Neural cell (in vitro differentiated cells): Measurements from ENCODE around the gene GP2. TPM values are rescaled to one million over a fixed set of nuclear protein-coding genes. Genes with fewer than 3 reads are reported as not detected.

Experiments
- H2AFZ ChIP-seq: fragments of 200-600, 300-800 bp; sonication (generic), shearing (Covaris generic); 2 replicates; pipeline ENCODE4 v1.6.0; 2014; ENCODE audit warnings: low read depth, mild to moderate bottlenecking, antibody characterized with exemption, low read length, moderate library complexity
- H3F3A ChIP-seq: fragments of 200-600 bp; shearing (Covaris generic); 2 replicates; pipeline ENCODE4 v1.6.1; 2016; ENCODE audit warnings: mild to moderate bottlenecking, moderate library complexity, mixed read lengths, antibody characterized with exemption, low read length; ENCODE audit not compliant: insufficient read depth, poor library complexity, severe bottlenecking
- H3K27ac ChIP-seq: fragments of 200-600, 300-800 bp; sonication (generic), shearing (Covaris generic); 2 replicates; pipeline ENCODE4 v1.5.1; 2014; ENCODE audit warnings: mild to moderate bottlenecking, low read length, moderate library complexity
- H3K27me3 ChIP-seq: fragments of 300-800, 200-600 bp; sonication (generic), shearing (Covaris generic); 2 replicates; pipeline ENCODE4 v1.6.0; 2014; ENCODE audit warnings: mild to moderate bottlenecking, low read depth, low read length, moderate library complexity; ENCODE audit not compliant: insufficient read depth
- H3K36me3 ChIP-seq: fragments of 300-800, 200-600 bp; sonication (generic), shearing (Covaris generic); 2 replicates; pipeline ENCODE4 v1.5.1; 2014; ENCODE audit warnings: mild to moderate bottlenecking, antibody characterized with exemption, low read length, moderate library complexity; ENCODE audit not compliant: insufficient read depth
- H3K4me2 ChIP-seq: fragments of 300-800, 200-600 bp; sonication (generic), shearing (Covaris generic); 2 replicates; pipeline ENCODE4 v1.6.0; 2014; ENCODE audit warnings: mild to moderate bottlenecking, low read length
- H3K4me3 ChIP-seq: fragments of 300-800, 200-600 bp; sonication (generic), shearing (Covaris generic); 2 replicates; pipeline ENCODE4 v1.5.1; 2014; ENCODE audit warnings: mild to moderate bottlenecking, low read length, moderate library complexity
- H3K79me2 ChIP-seq: fragments of 200-600 bp; shearing (Covaris generic); replicated peaks from 2 replicates; pipeline ENCODE4 v1.6.0; 2014; ENCODE audit warnings: mild to moderate bottlenecking, low read length, moderate library complexity; ENCODE audit not compliant: insufficient read depth
- H3K9ac ChIP-seq: fragments of 300-800, 200-600 bp; sonication (generic), shearing (Covaris generic); 2 replicates; pipeline ENCODE4 v1.6.1; 2016; ENCODE audit warnings: mild to moderate bottlenecking, low read length, mixed read lengths
- H3K9me2 ChIP-seq: fragments of 200-600 bp; shearing (Covaris generic); 2 replicates; pipeline ENCODE4 v1.6.1; 2016; ENCODE audit warnings: mild to moderate bottlenecking, low read length, mixed read lengths; ENCODE audit not compliant: insufficient read depth
- H3K9me3 ChIP-seq: fragments of 200-600, 300-800 bp; sonication (generic), shearing (Covaris generic); 2 replicates; pipeline ENCODE4 v1.6.1; 2016; ENCODE audit warnings: mild to moderate bottlenecking, mixed run types, low read length, moderate library complexity, mixed read lengths
- H4K20me1 ChIP-seq: fragments of 200-600 bp; shearing (Covaris generic); 2 replicates; pipeline ENCODE4 v1.6.1; 2016; ENCODE audit warnings: mild to moderate bottlenecking, mixed run types; ENCODE audit not compliant: insufficient read depth
- CTCF ChIP-seq: fragments of 450-650 bp; IDR thresholded peaks from 2 replicates; pipeline ENCODE4 v1.5.1; 2014; ENCODE audit warnings: antibody characterized with exemption, mild to moderate bottlenecking, moderate library complexity; ENCODE audit not compliant: poor library complexity, severe bottlenecking
- EP300 ChIP-seq: fragments of 450-650 bp; conservative IDR thresholded peaks from 2 replicates; pipeline ENCODE4 v1.6.1; 2014; ENCODE audit warnings: antibody characterized with exemption, mild to moderate bottlenecking, moderate library complexity; ENCODE audit not compliant: poor library complexity, severe bottlenecking
- EZH2 ChIP-seq: fragments of 200-600, 300-800 bp; shearing (Covaris generic), sonication (generic); IDR thresholded peaks from 2 replicates; pipeline ENCODE4 v1.6.1; 2014; ENCODE audit warnings: antibody characterized with exemption, low read length, borderline replicate concordance, mild to moderate bottlenecking; ENCODE audit not compliant: insufficient read depth, poor library complexity, severe bottlenecking
- MXI1 ChIP-seq: fragments of 450-650 bp; conservative IDR thresholded peaks from 2 replicates; pipeline ENCODE4 v1.6.1; 2014; ENCODE audit warnings: antibody characterized with exemption, mild to moderate bottlenecking; ENCODE audit not compliant: poor library complexity, severe bottlenecking
- POLR2AphosphoS5 ChIP-seq: IDR thresholded peaks from 2 replicates; pipeline ENCODE4 v1.6.1; 2012
- RAD21 ChIP-seq: fragments of 450-650 bp; conservative IDR thresholded peaks from 2 replicates; pipeline ENCODE4 v1.6.1; 2014; ENCODE audit warnings: antibody characterized with exemption, mild to moderate bottlenecking, moderate library complexity
- SMC3 ChIP-seq: fragments of 450-650 bp; conservative IDR thresholded peaks from 2 replicates; pipeline ENCODE4 v1.6.1; 2014; ENCODE audit warnings: antibody characterized with exemption, mild to moderate bottlenecking, moderate library complexity; ENCODE audit not compliant: poor library complexity
- TAF1 ChIP-seq: IDR thresholded peaks from 2 replicates; pipeline ENCODE4 v1.6.1; 2012; ENCODE audit warnings: low read depth
- polyA plus RNA-seq: library from polyadenylated mRNA; depleted of rRNA; stranded (reverse); fragments of >200 nt; gene quantifications from 2 replicates; pipeline ENCODE4 v1.2.3, GENCODE V29; 2014
- TF ChIP-seq, protein P1 (sequence below): IDR thresholded peaks from 2 replicates; pipeline ENCODE4 v1.6.1; 2012; ENCODE audit warnings: borderline replicate concordance

GP2 gene
- polyA plus RNA-seq, 1 donor from 2014 or later = not detected

DNA sequence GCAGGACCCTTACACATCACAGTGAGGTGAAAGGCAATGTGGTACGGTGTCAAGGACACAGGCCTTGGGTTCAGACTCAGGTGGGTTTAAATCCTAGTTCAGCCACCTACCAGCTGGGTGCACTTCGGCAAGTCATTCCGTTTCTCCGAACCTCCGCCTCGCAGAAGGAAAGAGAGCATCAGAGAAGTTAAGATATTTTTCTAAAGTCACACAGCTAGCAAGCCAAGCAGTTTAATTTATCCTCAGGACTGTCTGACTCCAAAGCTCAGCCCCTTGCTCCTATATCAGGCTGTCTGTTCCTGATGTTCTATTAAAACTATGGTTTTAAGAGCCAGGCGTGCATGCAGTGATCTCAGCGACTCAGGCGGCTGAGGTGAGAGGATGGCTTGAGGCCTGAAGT, 65.1 kb downstream of the GP2 start:
- no peaks in the 10 kb centered on the region for H3K27me3 ChIP-seq
- no peaks in the 10 kb centered on the region for H3K36me3 ChIP-seq
- no peak overlapping the region for H3K4me3 ChIP-seq
- H4K20me1 ChIP-seq = no peaks in the 10 kb centered on the region
- no peaks in the 10 kb centered on the region for H3K9me2 ChIP-seq
- no peaks in the 10 kb centered on the region for H3K79me2 ChIP-seq
- no peak overlapping the region for H3K27ac ChIP-seq
- H2AFZ ChIP-seq = no peak overlapping the region
- H3K4me2 ChIP-seq = no peak overlapping the region
- no peak for TF ChIP-seq CTCF
- TF ChIP-seq POLR2AphosphoS5 = no peak
- TF ChIP-seq EP300 = no peak
- TF ChIP-seq SMC3 = no peak
- TF ChIP-seq MXI1 = no peak
- H3K9me3 ChIP-seq = no peaks in the 10 kb centered on the region
- H3K9ac ChIP-seq = no peak overlapping the region
- no peaks in the 10 kb centered on the region for H3F3A ChIP-seq

GRCh38 chr16:20260215-20261009, 66.9 kb downstream of the GP2 start:
- H3K9me2 ChIP-seq = no peaks in the 10 kb centered on the region
- no peak overlapping the region for H3K4me3 ChIP-seq
- H3K9ac ChIP-seq = no peak overlapping the region
- H3K9me3 ChIP-seq = no peaks in the 10 kb centered on the region
- no peak overlapping the region for H2AFZ ChIP-seq
- H3F3A ChIP-seq = no peaks in the 10 kb centered on the region
- no peaks in the 10 kb centered on the region for H3K27me3 ChIP-seq
- no peak overlapping the region for H3K4me2 ChIP-seq
- no peaks in the 10 kb centered on the region for H4K20me1 ChIP-seq
- H3K36me3 ChIP-seq = no peaks in the 10 kb centered on the region
- no peak for TF ChIP-seq EP300
- TF ChIP-seq SMC3 = no peak
- TF ChIP-seq EZH2 = no peak
- TF ChIP-seq TAF1 = no peak
- no peak for TF ChIP-seq CTCF
- TF ChIP-seq POLR2AphosphoS5 = no peak
- TF ChIP-seq, protein P1, sequence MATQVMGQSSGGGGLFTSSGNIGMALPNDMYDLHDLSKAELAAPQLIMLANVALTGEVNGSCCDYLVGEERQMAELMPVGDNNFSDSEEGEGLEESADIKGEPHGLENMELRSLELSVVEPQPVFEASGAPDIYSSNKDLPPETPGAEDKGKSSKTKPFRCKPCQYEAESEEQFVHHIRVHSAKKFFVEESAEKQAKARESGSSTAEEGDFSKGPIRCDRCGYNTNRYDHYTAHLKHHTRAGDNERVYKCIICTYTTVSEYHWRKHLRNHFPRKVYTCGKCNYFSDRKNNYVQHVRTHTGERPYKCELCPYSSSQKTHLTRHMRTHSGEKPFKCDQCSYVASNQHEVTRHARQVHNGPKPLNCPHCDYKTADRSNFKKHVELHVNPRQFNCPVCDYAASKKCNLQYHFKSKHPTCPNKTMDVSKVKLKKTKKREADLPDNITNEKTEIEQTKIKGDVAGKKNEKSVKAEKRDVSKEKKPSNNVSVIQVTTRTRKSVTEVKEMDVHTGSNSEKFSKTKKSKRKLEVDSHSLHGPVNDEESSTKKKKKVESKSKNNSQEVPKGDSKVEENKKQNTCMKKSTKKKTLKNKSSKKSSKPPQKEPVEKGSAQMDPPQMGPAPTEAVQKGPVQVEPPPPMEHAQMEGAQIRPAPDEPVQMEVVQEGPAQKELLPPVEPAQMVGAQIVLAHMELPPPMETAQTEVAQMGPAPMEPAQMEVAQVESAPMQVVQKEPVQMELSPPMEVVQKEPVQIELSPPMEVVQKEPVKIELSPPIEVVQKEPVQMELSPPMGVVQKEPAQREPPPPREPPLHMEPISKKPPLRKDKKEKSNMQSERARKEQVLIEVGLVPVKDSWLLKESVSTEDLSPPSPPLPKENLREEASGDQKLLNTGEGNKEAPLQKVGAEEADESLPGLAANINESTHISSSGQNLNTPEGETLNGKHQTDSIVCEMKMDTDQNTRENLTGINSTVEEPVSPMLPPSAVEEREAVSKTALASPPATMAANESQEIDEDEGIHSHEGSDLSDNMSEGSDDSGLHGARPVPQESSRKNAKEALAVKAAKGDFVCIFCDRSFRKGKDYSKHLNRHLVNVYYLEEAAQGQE = no peak
- TF ChIP-seq MXI1 = no peak
- TF ChIP-seq RAD21 = no peak
- no peaks in the 10 kb centered on the region for H3K79me2 ChIP-seq
- H3K27ac ChIP-seq = no peak overlapping the region

Other genes starting within 250 kb of the GP2 start
- not detected in 2 replicates for gene UMOD, start 25.2 kb upstream of the GP2 start, polyA plus RNA-seq
- gene PDILT, start 77.2 kb upstream of the GP2 start, polyA plus RNA-seq = not detected in 2 replicates
- not detected in 2 replicates for gene ACSM5, start 82.0 kb upstream of the GP2 start, polyA plus RNA-seq
- gene ACSM2A, start 124.0 kb upstream of the GP2 start, polyA plus RNA-seq = not detected in 2 replicates
- gene ACSM2B, start 248.9 kb upstream of the GP2 start, polyA plus RNA-seq = 0.28 TPM in 1 of 2 replicates, not detected in the other